ENCODE data around the gene GABRB3.

DNA sequence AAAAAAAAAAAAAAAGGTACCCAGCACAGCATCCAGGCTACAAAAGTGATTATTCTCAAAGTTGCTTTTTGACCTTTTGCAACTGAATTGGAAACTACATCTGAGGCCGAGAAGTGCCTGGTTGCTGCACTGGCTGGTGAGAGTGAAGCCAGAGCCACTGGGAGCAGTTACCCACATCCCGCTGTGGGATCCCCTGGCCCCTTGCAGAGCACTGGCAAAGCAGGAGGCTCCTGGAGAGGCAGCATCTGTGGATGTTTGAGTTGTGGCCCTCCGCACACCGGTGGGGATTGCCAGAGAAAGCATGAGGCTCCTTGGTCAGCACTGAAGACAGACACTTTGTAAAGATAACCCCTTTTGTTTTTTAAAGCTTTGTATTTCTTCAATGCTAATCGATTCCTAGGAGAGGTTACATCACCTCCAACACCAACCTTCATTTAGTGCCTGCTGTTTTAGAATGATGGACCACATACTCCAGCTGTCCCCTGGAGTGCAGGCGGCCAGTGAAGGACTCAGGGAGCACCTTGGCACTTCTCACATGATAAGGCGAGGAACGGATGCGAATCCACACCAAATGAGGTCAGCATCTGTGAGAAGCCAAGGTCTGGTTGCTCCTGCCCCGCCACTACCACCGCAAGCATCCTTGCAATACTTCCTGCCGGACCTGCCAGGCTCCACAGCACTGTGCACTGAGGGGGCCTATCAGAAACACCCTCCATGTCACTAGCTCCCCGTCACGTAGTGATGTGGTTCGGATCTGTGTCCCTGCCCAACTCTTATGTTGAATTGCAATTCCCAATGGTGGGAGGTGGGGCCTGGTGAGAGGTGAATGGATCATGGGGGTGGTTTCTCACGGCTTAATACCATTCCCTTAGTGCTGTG lies 256.5 kb downstream of the GABRB3 start:
- TF ChIP-seq, protein P1, sequence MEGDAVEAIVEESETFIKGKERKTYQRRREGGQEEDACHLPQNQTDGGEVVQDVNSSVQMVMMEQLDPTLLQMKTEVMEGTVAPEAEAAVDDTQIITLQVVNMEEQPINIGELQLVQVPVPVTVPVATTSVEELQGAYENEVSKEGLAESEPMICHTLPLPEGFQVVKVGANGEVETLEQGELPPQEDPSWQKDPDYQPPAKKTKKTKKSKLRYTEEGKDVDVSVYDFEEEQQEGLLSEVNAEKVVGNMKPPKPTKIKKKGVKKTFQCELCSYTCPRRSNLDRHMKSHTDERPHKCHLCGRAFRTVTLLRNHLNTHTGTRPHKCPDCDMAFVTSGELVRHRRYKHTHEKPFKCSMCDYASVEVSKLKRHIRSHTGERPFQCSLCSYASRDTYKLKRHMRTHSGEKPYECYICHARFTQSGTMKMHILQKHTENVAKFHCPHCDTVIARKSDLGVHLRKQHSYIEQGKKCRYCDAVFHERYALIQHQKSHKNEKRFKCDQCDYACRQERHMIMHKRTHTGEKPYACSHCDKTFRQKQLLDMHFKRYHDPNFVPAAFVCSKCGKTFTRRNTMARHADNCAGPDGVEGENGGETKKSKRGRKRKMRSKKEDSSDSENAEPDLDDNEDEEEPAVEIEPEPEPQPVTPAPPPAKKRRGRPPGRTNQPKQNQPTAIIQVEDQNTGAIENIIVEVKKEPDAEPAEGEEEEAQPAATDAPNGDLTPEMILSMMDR (IDR thresholded peaks at IDR 0.05; ENCODE audit: low read depth, low read length, poor library complexity, severe bottlenecking), result no peak
- TF ChIP-seq EZH2phosphoT487 (IDR thresholded peaks at IDR 0.05; ENCODE audit: borderline replicate concordance, low read length), result no peak

Measured in DOHH2 (cell line).